WTC11 (cell line): ENCODE measurements around the gene MRPS10. TPM values are rescaled to one million over a fixed set of nuclear protein-coding genes. Genes with fewer than 3 reads are reported as not detected.

Experiments used
- ATAC-seq: fragments of 200-7000 bp; cut with Tn5 transposase; 2 replicates; pipeline ENCODE4 v1.10.0; 2021; ENCODE audit warnings: mild to moderate bottlenecking, moderate library complexity
- CTCF ChIA-PET: fragments of 300-600 bp; sonication (Branson Sonifier 250); formaldehyde crosslinking; loops from one replicate; lab custom pipeline; 2021; ENCODE audit warnings: antibody characterized with exemption; lab: Charles Lee
- POLR2A ChIA-PET: fragments of 350-600 bp; sonication (Branson Sonifier 250); formaldehyde crosslinking; loops from one replicate; lab custom pipeline; 2021; ENCODE audit warnings: antibody characterized with exemption; lab: Charles Lee
- DNase-seq: peaks from one replicate; pipeline ENCODE4 v3.0.0; 2021; ENCODE audit warnings: low spot score
- H3K27ac Mint-ChIP-seq: 2 replicates; pipeline ENCODE4 v1.8.0; 2021; ENCODE audit warnings: mixed read lengths
- H3K27me3 Mint-ChIP-seq: 2 replicates; pipeline ENCODE4 v1.8.0; 2021; ENCODE audit warnings: low read depth, mild to moderate bottlenecking, moderate library complexity, mixed read lengths
- H3K36me3 Mint-ChIP-seq: 2 replicates; pipeline ENCODE4 v1.8.0; 2021; ENCODE audit warnings: mixed read lengths
- H3K4me1 Mint-ChIP-seq: 2 replicates; pipeline ENCODE4 v1.8.0; 2022; ENCODE audit warnings: mixed read lengths
- H3K4me3 Mint-ChIP-seq: 2 replicates; pipeline ENCODE4 v1.8.0; 2021; ENCODE audit warnings: mild to moderate bottlenecking, moderate library complexity, mixed read lengths
- H3K9me3 Mint-ChIP-seq: 2 replicates; pipeline ENCODE4 v1.8.0; 2021; ENCODE audit warnings: mixed read lengths
- CREM ChIP-seq: sonication (generic); formaldehyde crosslinking; IDR thresholded peaks from 2 replicates; pipeline ENCODE4 v1.8.1; 2022; ENCODE audit warnings: mild to moderate bottlenecking, missing genetic modification reagents, moderate library complexity
- ELF4 ChIP-seq: sonication (generic); formaldehyde crosslinking; IDR thresholded peaks from 2 replicates; pipeline ENCODE4 v1.8.1; 2022; ENCODE audit warnings: low read depth, mild to moderate bottlenecking, moderate library complexity, missing genetic modification reagents
- FOXK1 ChIP-seq: sonication (generic); formaldehyde crosslinking; IDR thresholded peaks from 2 replicates; pipeline ENCODE4 v1.8.0; 2022; ENCODE audit warnings: mild to moderate bottlenecking, moderate library complexity, missing genetic modification reagents
- GRHL2 ChIP-seq: fragments of 250-450 bp; sonication (Bioruptor Pico); IDR thresholded peaks from 2 replicates; pipeline ENCODE4 v1.8.0; 2022; ENCODE audit warnings: mild to moderate bottlenecking, moderate library complexity; ENCODE audit not compliant: insufficient replicate concordance, severe bottlenecking
- GTF2I ChIP-seq: fragments of 250-450 bp; sonication (Bioruptor Pico); conservative IDR thresholded peaks from 2 replicates; pipeline ENCODE4 v1.4.0; 2021; ENCODE audit warnings: mild to moderate bottlenecking
- HMGA2 ChIP-seq: fragments of 250-450 bp; sonication (Bioruptor Pico); IDR thresholded peaks from 2 replicates; pipeline ENCODE4 v1.4.0; 2021; ENCODE audit warnings: mild to moderate bottlenecking, moderate library complexity
- NFATC4 ChIP-seq: fragments of 250-450 bp; sonication (Bioruptor Pico); IDR thresholded peaks from 2 replicates; pipeline ENCODE4 v1.9.0; 2021; ENCODE audit warnings: mild to moderate bottlenecking
- NFYB ChIP-seq: sonication (generic); formaldehyde crosslinking; conservative IDR thresholded peaks from 2 replicates; pipeline ENCODE4 v1.8.0; 2022; ENCODE audit warnings: low read depth, missing genetic modification reagents
- NR3C1 ChIP-seq: sonication (generic); formaldehyde crosslinking; conservative IDR thresholded peaks from 2 replicates; pipeline ENCODE4 v1.8.1; 2023; ENCODE audit warnings: low read depth, mild to moderate bottlenecking, missing genetic modification reagents
- PRRX2 ChIP-seq: fragments of 250-450 bp; sonication (Bioruptor Pico); IDR thresholded peaks from 2 replicates; pipeline ENCODE4 v1.8.0; 2021; ENCODE audit warnings: mild to moderate bottlenecking
- ZNF416 ChIP-seq: fragments of 250-450 bp; sonication (Bioruptor Pico); IDR thresholded peaks from 2 replicates; pipeline ENCODE4 v1.9.0; 2021; ENCODE audit warnings: mild to moderate bottlenecking, inconsistent platforms
- total RNA-seq: library from RNA; stranded (reverse); gene quantifications from 3 replicates; pipeline ENCODE4 v1.2.3, GENCODE V29; 2021
- TF ChIP-seq, protein P1 (sequence below): sonication (generic); formaldehyde crosslinking; IDR thresholded peaks from 2 replicates; pipeline ENCODE4 v1.8.1; 2022; ENCODE audit warnings: mild to moderate bottlenecking, missing genetic modification reagents, moderate library complexity, borderline replicate concordance
- TF ChIP-seq, protein P2 (sequence below): fragments of 250-450 bp; sonication (Bioruptor Pico); IDR thresholded peaks from 2 replicates; pipeline ENCODE4 v1.9.0; 2021; ENCODE audit warnings: moderate library complexity, mild to moderate bottlenecking, inconsistent platforms, borderline replicate concordance
- TF ChIP-seq, protein P3 (sequence below): sonication (generic); formaldehyde crosslinking; IDR thresholded peaks from 2 replicates; pipeline ENCODE4 v1.8.0; 2023; ENCODE audit warnings: missing genetic modification reagents, mild to moderate bottlenecking, borderline replicate concordance
- TF ChIP-seq, protein P4 (sequence below): sonication (generic); formaldehyde crosslinking; IDR thresholded peaks from 2 replicates; pipeline ENCODE4 v1.8.0; 2022; ENCODE audit warnings: missing genetic modification reagents
- TF ChIP-seq, protein P5 (sequence below): sonication (generic); formaldehyde crosslinking; IDR thresholded peaks from 2 replicates; pipeline ENCODE4 v1.8.1; 2022; ENCODE audit warnings: low read depth, missing genetic modification reagents, borderline replicate concordance
- TF ChIP-seq, protein P6 (sequence below): sonication (generic); formaldehyde crosslinking; IDR thresholded peaks from 2 replicates; pipeline ENCODE4 v1.8.1; 2023; ENCODE audit warnings: mild to moderate bottlenecking, missing genetic modification reagents, borderline replicate concordance
- TF ChIP-seq, protein P7 (sequence below): sonication (generic); formaldehyde crosslinking; IDR thresholded peaks from 2 replicates; pipeline ENCODE4 v1.8.0; 2023; ENCODE audit warnings: missing genetic modification reagents

Gene MRPS10
- total RNA-seq, 1 experiment from 2014 or later, result 31.3 TPM

DNA sequence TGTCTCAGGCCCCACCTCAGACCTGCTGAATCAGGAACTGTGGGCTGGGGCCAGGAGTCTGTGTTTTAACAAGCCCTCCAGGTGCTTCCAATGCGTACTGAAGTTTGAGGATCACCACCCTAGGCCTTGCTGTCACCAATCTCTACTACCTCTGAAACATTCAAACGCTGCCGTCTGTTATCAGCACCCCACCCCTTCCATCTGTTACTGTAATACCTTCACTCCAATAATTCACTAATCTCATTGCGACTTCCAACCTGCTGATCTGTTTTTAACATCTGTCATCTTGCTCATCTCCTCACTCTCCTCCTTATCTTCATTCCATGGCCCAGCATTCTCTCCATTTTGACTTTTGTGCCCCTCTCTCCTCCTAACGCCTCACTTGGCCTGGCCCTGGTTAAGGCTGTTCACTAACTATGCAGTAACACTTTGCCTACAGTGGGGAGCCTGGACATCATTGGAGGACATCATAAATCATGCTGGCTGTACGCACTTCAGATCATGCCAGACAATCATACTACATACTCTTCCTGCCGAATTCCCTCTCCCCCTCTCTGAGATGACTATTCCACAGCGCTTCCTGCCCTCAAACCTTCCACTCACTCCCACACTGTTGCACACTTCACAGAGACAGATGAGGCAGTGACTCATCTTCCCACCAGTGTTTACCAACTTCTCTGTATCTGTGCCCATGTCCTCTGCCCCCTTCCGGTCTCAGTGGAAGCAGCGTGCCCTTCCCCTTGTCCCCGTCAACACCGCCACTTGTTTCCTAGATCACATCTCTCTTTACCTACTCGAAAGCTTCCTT is 19.9 kb downstream of the MRPS10 start:
- H3K4me1 Mint-ChIP-seq, result peaks cover 14% of the 10 kb centered on the region
- ChIA-PET POLR2A (interaction anchor here (0.5 kb wide), 1 partner anchor 15 kb away, joined by 3 read pairs; no protein-coding TSS in a partner anchor), CTCF (interaction anchor here (0.6 kb wide), 1 partner anchor 231 kb away, joined by 3 read pairs; no protein-coding TSS in a partner anchor)
- H3K27ac Mint-ChIP-seq, result no peak overlapping the region
- H3K9me3 Mint-ChIP-seq, result no peaks in the 10 kb centered on the region
- TF ChIP-seq NR3C1 (CRISPR knock-in tag), result no peak
- no peak for TF ChIP-seq FOXK1 (CRISPR knock-in tag)
- TF ChIP-seq, protein P1, sequence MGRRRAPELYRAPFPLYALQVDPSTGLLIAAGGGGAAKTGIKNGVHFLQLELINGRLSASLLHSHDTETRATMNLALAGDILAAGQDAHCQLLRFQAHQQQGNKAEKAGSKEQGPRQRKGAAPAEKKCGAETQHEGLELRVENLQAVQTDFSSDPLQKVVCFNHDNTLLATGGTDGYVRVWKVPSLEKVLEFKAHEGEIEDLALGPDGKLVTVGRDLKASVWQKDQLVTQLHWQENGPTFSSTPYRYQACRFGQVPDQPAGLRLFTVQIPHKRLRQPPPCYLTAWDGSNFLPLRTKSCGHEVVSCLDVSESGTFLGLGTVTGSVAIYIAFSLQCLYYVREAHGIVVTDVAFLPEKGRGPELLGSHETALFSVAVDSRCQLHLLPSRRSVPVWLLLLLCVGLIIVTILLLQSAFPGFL, result no peak
- TF ChIP-seq CREM (CRISPR knock-in tag), result no peak
- no peak for TF ChIP-seq PRRX2 (CRISPR knock-in tag)
- TF ChIP-seq NFATC4 (CRISPR knock-in tag), result no peak
- no peak for TF ChIP-seq HMGA2 (CRISPR knock-in tag)
- TF ChIP-seq ZNF416, result no peak
- TF ChIP-seq, protein P2, sequence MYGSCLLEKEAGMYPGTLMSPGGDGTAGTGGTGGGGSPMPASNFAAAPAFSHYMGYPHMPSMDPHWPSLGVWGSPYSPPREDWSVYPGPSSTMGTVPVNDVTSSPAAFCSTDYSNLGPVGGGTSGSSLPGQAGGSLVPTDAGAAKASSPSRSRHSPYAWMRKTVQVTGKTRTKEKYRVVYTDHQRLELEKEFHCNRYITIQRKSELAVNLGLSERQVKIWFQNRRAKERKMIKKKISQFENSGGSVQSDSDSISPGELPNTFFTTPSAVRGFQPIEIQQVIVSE, result no peak
- TF ChIP-seq GRHL2 (CRISPR knock-in tag), result no peak
- TF ChIP-seq, protein P3, sequence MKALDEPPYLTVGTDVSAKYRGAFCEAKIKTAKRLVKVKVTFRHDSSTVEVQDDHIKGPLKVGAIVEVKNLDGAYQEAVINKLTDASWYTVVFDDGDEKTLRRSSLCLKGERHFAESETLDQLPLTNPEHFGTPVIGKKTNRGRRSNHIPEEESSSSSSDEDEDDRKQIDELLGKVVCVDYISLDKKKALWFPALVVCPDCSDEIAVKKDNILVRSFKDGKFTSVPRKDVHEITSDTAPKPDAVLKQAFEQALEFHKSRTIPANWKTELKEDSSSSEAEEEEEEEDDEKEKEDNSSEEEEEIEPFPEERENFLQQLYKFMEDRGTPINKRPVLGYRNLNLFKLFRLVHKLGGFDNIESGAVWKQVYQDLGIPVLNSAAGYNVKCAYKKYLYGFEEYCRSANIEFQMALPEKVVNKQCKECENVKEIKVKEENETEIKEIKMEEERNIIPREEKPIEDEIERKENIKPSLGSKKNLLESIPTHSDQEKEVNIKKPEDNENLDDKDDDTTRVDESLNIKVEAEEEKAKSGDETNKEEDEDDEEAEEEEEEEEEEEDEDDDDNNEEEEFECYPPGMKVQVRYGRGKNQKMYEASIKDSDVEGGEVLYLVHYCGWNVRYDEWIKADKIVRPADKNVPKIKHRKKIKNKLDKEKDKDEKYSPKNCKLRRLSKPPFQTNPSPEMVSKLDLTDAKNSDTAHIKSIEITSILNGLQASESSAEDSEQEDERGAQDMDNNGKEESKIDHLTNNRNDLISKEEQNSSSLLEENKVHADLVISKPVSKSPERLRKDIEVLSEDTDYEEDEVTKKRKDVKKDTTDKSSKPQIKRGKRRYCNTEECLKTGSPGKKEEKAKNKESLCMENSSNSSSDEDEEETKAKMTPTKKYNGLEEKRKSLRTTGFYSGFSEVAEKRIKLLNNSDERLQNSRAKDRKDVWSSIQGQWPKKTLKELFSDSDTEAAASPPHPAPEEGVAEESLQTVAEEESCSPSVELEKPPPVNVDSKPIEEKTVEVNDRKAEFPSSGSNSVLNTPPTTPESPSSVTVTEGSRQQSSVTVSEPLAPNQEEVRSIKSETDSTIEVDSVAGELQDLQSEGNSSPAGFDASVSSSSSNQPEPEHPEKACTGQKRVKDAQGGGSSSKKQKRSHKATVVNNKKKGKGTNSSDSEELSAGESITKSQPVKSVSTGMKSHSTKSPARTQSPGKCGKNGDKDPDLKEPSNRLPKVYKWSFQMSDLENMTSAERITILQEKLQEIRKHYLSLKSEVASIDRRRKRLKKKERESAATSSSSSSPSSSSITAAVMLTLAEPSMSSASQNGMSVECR (CRISPR knock-in tag), result no peak
- TF ChIP-seq, protein P4, sequence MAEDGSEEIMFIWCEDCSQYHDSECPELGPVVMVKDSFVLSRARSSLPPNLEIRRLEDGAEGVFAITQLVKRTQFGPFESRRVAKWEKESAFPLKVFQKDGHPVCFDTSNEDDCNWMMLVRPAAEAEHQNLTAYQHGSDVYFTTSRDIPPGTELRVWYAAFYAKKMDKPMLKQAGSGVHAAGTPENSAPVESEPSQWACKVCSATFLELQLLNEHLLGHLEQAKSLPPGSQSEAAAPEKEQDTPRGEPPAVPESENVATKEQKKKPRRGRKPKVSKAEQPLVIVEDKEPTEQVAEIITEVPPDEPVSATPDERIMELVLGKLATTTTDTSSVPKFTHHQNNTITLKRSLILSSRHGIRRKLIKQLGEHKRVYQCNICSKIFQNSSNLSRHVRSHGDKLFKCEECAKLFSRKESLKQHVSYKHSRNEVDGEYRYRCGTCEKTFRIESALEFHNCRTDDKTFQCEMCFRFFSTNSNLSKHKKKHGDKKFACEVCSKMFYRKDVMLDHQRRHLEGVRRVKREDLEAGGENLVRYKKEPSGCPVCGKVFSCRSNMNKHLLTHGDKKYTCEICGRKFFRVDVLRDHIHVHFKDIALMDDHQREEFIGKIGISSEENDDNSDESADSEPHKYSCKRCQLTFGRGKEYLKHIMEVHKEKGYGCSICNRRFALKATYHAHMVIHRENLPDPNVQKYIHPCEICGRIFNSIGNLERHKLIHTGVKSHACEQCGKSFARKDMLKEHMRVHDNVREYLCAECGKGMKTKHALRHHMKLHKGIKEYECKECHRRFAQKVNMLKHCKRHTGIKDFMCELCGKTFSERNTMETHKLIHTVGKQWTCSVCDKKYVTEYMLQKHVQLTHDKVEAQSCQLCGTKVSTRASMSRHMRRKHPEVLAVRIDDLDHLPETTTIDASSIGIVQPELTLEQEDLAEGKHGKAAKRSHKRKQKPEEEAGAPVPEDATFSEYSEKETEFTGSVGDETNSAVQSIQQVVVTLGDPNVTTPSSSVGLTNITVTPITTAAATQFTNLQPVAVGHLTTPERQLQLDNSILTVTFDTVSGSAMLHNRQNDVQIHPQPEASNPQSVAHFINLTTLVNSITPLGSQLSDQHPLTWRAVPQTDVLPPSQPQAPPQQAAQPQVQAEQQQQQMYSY (CRISPR knock-in tag), result no peak
- no peak for TF ChIP-seq GTF2I (CRISPR knock-in tag)
- H3K27me3 Mint-ChIP-seq, result peaks cover 7% of the 10 kb centered on the region
- no peak for DNase-seq
- no peak overlapping the region for H3K4me3 Mint-ChIP-seq
- ATAC-seq, result no peak
- H3K36me3 Mint-ChIP-seq, result no peaks in the 10 kb centered on the region

DNA sequence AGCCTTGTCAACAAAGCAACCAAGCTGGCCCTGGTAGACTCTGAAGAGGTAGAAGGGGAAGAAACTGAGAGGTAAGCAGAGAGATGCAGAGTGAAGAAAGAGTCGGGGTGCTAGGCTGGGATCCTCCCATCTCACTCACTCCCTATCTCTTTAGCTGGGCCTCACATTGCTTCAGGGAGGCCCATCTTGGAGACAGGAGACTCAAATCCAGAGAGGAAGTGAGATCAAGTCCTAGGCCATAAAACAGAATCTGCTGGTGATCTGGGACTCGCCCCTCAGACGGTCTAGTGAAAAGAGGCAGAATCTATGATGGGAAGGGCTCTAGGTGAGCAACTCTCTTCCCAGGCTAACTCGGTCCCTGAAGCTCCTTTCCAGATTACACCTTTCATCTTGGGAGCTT is 22.2 kb downstream of the MRPS10 start:
- CTCF ChIA-PET, result interaction anchor here (1.9 to 2.4 kb wide), 2 partner anchors 19 to 91 kb away, joined by 5 to 11 read pairs; no protein-coding TSS in a partner anchor
- Mint-ChIP-seq H3K27me3 (peaks cover 7% of the 10 kb centered on the region), H3K36me3 (no peaks in the 10 kb centered on the region), H3K9me3 (no peaks in the 10 kb centered on the region), H3K4me3 (no peak overlapping the region), H3K27ac (no peak overlapping the region), H3K4me1 (peaks cover 14% of the 10 kb centered on the region)
- DNase-seq (no peak), ATAC-seq (no peak)
- POLR2A ChIA-PET, result no interaction called here
- TF ChIP-seq, protein P5, sequence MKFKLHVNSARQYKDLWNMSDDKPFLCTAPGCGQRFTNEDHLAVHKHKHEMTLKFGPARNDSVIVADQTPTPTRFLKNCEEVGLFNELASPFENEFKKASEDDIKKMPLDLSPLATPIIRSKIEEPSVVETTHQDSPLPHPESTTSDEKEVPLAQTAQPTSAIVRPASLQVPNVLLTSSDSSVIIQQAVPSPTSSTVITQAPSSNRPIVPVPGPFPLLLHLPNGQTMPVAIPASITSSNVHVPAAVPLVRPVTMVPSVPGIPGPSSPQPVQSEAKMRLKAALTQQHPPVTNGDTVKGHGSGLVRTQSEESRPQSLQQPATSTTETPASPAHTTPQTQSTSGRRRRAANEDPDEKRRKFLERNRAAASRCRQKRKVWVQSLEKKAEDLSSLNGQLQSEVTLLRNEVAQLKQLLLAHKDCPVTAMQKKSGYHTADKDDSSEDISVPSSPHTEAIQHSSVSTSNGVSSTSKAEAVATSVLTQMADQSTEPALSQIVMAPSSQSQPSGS (CRISPR knock-in tag), result no peak
- TF ChIP-seq, protein P6, sequence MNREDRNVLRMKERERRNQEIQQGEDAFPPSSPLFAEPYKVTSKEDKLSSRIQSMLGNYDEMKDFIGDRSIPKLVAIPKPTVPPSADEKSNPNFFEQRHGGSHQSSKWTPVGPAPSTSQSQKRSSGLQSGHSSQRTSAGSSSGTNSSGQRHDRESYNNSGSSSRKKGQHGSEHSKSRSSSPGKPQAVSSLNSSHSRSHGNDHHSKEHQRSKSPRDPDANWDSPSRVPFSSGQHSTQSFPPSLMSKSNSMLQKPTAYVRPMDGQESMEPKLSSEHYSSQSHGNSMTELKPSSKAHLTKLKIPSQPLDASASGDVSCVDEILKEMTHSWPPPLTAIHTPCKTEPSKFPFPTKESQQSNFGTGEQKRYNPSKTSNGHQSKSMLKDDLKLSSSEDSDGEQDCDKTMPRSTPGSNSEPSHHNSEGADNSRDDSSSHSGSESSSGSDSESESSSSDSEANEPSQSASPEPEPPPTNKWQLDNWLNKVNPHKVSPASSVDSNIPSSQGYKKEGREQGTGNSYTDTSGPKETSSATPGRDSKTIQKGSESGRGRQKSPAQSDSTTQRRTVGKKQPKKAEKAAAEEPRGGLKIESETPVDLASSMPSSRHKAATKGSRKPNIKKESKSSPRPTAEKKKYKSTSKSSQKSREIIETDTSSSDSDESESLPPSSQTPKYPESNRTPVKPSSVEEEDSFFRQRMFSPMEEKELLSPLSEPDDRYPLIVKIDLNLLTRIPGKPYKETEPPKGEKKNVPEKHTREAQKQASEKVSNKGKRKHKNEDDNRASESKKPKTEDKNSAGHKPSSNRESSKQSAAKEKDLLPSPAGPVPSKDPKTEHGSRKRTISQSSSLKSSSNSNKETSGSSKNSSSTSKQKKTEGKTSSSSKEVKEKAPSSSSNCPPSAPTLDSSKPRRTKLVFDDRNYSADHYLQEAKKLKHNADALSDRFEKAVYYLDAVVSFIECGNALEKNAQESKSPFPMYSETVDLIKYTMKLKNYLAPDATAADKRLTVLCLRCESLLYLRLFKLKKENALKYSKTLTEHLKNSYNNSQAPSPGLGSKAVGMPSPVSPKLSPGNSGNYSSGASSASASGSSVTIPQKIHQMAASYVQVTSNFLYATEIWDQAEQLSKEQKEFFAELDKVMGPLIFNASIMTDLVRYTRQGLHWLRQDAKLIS, result no peak
- TF ChIP-seq FOXK1 (CRISPR knock-in tag) (no peak), NFYB (no peak), ELF4 (CRISPR knock-in tag) (no peak)
- TF ChIP-seq, protein P7, sequence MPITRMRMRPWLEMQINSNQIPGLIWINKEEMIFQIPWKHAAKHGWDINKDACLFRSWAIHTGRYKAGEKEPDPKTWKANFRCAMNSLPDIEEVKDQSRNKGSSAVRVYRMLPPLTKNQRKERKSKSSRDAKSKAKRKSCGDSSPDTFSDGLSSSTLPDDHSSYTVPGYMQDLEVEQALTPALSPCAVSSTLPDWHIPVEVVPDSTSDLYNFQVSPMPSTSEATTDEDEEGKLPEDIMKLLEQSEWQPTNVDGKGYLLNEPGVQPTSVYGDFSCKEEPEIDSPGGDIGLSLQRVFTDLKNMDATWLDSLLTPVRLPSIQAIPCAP (CRISPR knock-in tag), result no peak
